Sigmoid colon (tissue), 7 donors: ENCODE data around the gene CFTR. TPM values are rescaled to one million over a fixed set of nuclear protein-coding genes. Genes with fewer than 3 reads are reported as not detected.
"Not testable (repeated sequence)": the region's sequence is repeated elsewhere in the genome, so short reads cannot be mapped to it uniquely, and the experiment has no call there.

Experiments
- DNase-seq: peaks from one replicate; pipeline ENCODE4 v3.0.0-alpha.2; 2019
- H3K27ac ChIP-seq, 4 donors: fragments of 200-600 bp; sonication (generic); one replicate each; pipeline ENCODE4 v1.5.1; 2016 to 2019; ENCODE audit warnings: mild to moderate bottlenecking in 1 of 4
- H3K27me3 ChIP-seq, 3 donors: fragments of 200-600 bp; sonication (generic); one replicate each; pipeline ENCODE4 v1.5.1; 2019; ENCODE audit warnings: mild to moderate bottlenecking in 1 of 3
- H3K36me3 ChIP-seq, 4 donors: fragments of 200-600 bp; sonication (generic); one replicate each; pipeline ENCODE4 v1.5.1; 2016 to 2019
- H3K4me1 ChIP-seq, 4 donors: fragments of 200-600 bp; sonication (generic); one replicate each; pipeline ENCODE4 v1.5.1; 2017 to 2019
- H3K4me3 ChIP-seq, 4 donors: fragments of 200-600 bp; sonication (generic); one replicate each; pipeline ENCODE4 v1.5.1; 2017 to 2019; ENCODE audit warnings: mild to moderate bottlenecking in 2 of 4, moderate library complexity in 1 of 4
- H3K9me3 ChIP-seq, 4 donors: fragments of 200-600 bp in 3 of 4; sonication (generic) in 3 of 4; one replicate each; pipeline versions ENCODE4 v1.5.1 to v1.6.1; 2013 to 2019
- CTCF ChIP-seq, 4 experiments: fragments of 450-650 bp in 3 of 4; fragments of 200-600 bp in 1 of 4; IDR thresholded peaks; one replicate each; pipeline ENCODE4 v1.5.1; 2016 to 2019; ENCODE audit warnings: antibody characterized with exemption in 4 of 4, mild to moderate bottlenecking in 3 of 4, moderate library complexity in 2 of 4
- EP300 ChIP-seq, 4 donors: sonication (generic); formaldehyde crosslinking; IDR thresholded peaks; one replicate each; pipeline ENCODE4 v1.6.1; 2017; ENCODE audit warnings: antibody characterized with exemption in 4 of 4
- POLR2A ChIP-seq, 2 donors: fragments of 450-650 bp; IDR thresholded peaks; one replicate each; pipeline ENCODE4 v1.6.1; 2016; ENCODE audit warnings: antibody characterized with exemption in 2 of 2, mild to moderate bottlenecking in 2 of 2, moderate library complexity in 2 of 2
- POLR2AphosphoS5 ChIP-seq, 4 donors: sonication (generic); formaldehyde crosslinking; IDR thresholded peaks; one replicate each; pipeline ENCODE4 v1.6.1; 2017; ENCODE audit warnings: antibody characterized with exemption in 4 of 4
- WGBS, 2 donors: extraction: QIAGEN DNeasy Blood & Tissue Kit; methylation state at CpG; one replicate each; pipeline ENCODE4 v1.1.7; 2013; 5-methylcytosine and 5-hydroxymethylcytosine counted together
- intact Hi-C: fragments of 100-400 bp; cut with DNase I; formaldehyde crosslinking; loops from one replicate; pipeline ENCODE4 v1.15.1; 2023
- polyA plus RNA-seq, 3 donors: library from polyadenylated mRNA; stranded (reverse); fragments of 200-250 nt; gene quantifications; one replicate each; pipeline ENCODE4 v1.2.3, GENCODE V29; 2013
- total RNA-seq, 4 donors: library from RNA; depleted of rRNA; stranded (reverse); fragments of >200 nt; gene quantifications; one replicate each; pipeline ENCODE4 v1.1.0, GENCODE V29; 2016
- donor health status: healthy with polysubstance abuse.
- donor health status: Bipolar disorder and iron deficiency.
- donor health status: healthy.

CFTR gene
- total and polyA plus RNA-seq, 7 donors = under 0.01 to 39.9 (median 3.4) TPM; not detected in 1

DNA sequence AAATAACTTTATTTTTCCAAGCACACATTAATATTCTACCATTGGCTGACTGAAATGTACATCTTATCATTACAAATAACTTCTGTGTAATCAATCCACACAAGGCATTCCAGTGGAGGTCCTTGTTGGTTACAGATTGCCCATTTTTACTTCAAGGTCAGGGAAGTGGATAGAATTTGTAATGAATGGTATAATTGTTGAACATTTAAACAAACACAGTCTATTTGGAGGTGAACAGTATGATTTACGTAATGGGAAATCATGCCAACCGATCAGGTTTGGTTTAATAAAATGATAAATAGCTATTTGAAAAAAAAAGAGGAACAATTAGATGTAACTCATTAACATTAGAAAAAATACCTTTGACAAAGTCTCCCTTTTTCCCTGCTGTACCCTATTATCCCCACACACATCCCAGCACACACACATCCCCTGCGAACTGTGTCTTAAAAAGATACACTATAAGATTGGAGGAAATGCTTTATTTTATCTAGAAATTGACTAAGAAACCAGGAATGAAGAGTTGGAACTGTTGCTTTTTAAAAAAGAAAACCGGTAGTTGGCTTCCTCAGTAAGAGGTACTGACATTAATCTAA is 33.5 kb upstream of the CFTR start:
- H3K36me3 ChIP-seq = no peaks in the 10 kb centered on the region
- H3K4me3 ChIP-seq = no peak overlapping the region
- H3K4me1 ChIP-seq = no peaks in the 10 kb centered on the region
- H3K27ac ChIP-seq = no peak overlapping the region
- H3K9me3 ChIP-seq = no peaks in the 10 kb centered on the region
- DNase-seq = no peak
- 78 to 90% methylated on average over 4 of the region's 4 CpGs for WGBS, 2 donors
- H3K27me3 ChIP-seq = no peaks in the 10 kb centered on the region
- TF ChIP-seq EP300 (IDR thresholded peaks at IDR 0.05) (no peak), CTCF (IDR thresholded peaks at IDR 0.05) (no peak), POLR2AphosphoS5 (IDR thresholded peaks at IDR 0.05) (no peak), POLR2A (IDR thresholded peaks at IDR 0.05) (no peak)
- intact Hi-C loops = no loop called here

DNA sequence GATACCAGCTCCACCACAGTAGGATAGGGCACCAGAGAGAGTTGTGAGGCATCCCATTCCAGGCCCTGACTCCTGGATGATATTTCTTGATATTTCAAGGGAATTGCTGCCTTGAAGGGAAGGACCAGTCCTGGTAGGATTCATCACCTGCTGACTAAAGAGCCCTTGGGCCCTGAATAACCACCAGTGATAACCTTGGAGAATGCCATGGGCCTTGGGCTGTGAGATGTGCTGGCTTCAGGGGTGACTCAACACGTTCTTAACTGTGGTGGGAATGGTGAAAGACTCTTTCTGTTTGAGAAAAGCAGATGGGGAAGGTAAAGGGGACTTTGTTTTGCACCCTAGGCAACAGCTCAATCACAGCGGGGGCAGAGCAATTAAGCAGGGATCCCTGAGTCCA is 31.2 kb upstream of the CFTR start:
- intact Hi-C loops = no loop called here
- no peak for TF ChIP-seq POLR2A (IDR thresholded peaks at IDR 0.05)
- no peak for TF ChIP-seq EP300 (IDR thresholded peaks at IDR 0.05)
- TF ChIP-seq CTCF (IDR thresholded peaks at IDR 0.05) = no peak
- TF ChIP-seq POLR2AphosphoS5 (IDR thresholded peaks at IDR 0.05) = no peak
- no peak overlapping the region for H3K4me3 ChIP-seq
- no peaks in the 10 kb centered on the region for H3K4me1 ChIP-seq
- WGBS, 2 donors = 80 to 85% methylated on average over 2 of the region's 2 CpGs
- H3K27ac ChIP-seq = no peak overlapping the region
- H3K9me3 ChIP-seq = no peaks in the 10 kb centered on the region
- no peaks in the 10 kb centered on the region for H3K36me3 ChIP-seq
- no peaks in the 10 kb centered on the region for H3K27me3 ChIP-seq
- DNase-seq = no peak

GRCh38 chr7:117458977-117459583 is 20.7 kb upstream of the CFTR start:
- TF ChIP-seq EP300 (IDR thresholded peaks at IDR 0.05) = no peak
- peak in 2 of 4 experiments; percentile 26 to 59 for TF ChIP-seq CTCF (IDR thresholded peaks at IDR 0.05)
- DNase-seq = no peak
- intact Hi-C loops = loop anchor here (10.0 kb wide), 1 partner anchor 256 kb away; no protein-coding TSS in a partner anchor
- WGBS, 2 donors = 32 to 38% methylated on average over 3 of the region's 3 CpGs
- no peaks in the 10 kb centered on the region for H3K4me1 ChIP-seq
- no peak overlapping the region for H3K4me3 ChIP-seq
- H3K9me3 ChIP-seq = no peaks in the 10 kb centered on the region
- H3K27me3 ChIP-seq = no peaks in the 10 kb centered on the region
- H3K36me3 ChIP-seq = no peaks in the 10 kb centered on the region
- no peak overlapping the region for H3K27ac ChIP-seq

DNA sequence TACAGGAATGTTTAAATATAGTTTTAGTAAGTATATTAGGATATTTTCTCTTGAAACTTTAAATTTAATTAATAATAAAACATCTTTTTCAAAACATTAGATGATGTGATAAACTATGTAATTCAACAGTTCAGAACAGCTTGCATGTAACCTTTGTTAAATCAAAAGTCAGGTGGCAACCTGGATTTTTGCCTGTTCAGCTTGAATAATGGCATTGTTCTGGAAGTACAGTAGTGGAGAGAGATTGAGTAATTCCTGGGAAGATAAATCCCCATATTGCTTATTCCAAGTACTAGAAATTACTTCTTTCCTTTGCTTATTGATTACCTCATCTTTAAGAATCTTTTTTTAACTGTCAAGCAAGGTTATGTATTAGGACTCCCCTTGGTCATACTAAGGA is 20.1 kb upstream of the CFTR start:
- Histone ChIP-seq H3K27me3 (no peaks in the 10 kb centered on the region), H3K4me1 (no peaks in the 10 kb centered on the region), H3K9me3 (no peaks in the 10 kb centered on the region), H3K27ac (no peak overlapping the region), H3K36me3 (no peaks in the 10 kb centered on the region), H3K4me3 (no peak overlapping the region)
- DNase-seq = no peak
- intact Hi-C loops = loop anchor here (10.0 kb wide), 1 partner anchor 255 kb away; no protein-coding TSS in a partner anchor
- no peak for TF ChIP-seq EP300 (IDR thresholded peaks at IDR 0.05)
- TF ChIP-seq POLR2A (IDR thresholded peaks at IDR 0.05) = no peak
- no peak for TF ChIP-seq CTCF (IDR thresholded peaks at IDR 0.05)
- TF ChIP-seq POLR2AphosphoS5 (IDR thresholded peaks at IDR 0.05) = no peak

- H3K27me3 ChIP-seq, H3K4me1 ChIP-seq, H3K4me3 ChIP-seq, H3K36me3 ChIP-seq, DNase-seq, intact Hi-C loops, H3K27ac ChIP-seq, H3K9me3 ChIP-seq: not testable (repeated sequence)
- 92 to 98% methylated on average over 4 of the region's 4 CpGs for WGBS, 2 donors
Observed at GRCh38 chr7:117460815-117461214, 19.0 kb upstream of the CFTR start.
